GM19043 (cell line): ENCODE results near the gene P2RX2.

Experiments
- ATAC-seq: cut with Tn5 transposase; IDR thresholded peaks from one replicate; pipeline ENCODE4 v1.9.1; 2021; ENCODE audit warnings: low read depth; ENCODE audit not compliant: unreplicated experiment

P2RX2 gene

GRCh38 chr12:132617135-132617701 is 1.4 kb upstream of the P2RX2 start:
- no peak for ATAC-seq

- no peak for ATAC-seq
These were observed 524 bp upstream of the P2RX2 start for GRCh38 chr12:132617822-132618682.

- no peak for ATAC-seq
These were observed 452 bp downstream of the P2RX2 start for GRCh38 chr12:132619071-132619385.

GRCh38 chr12:132619386-132620112 is 973 bp downstream of the P2RX2 start:
- no peak for ATAC-seq

GRCh38 chr12:132620113-132620898 is 1.7 kb downstream of the P2RX2 start:
- no peak for ATAC-seq

GRCh38 chr12:132620899-132621656 is 2.5 kb downstream of the P2RX2 start:
- ATAC-seq = no peak

GRCh38 chr12:132621657-132622435 is 3.3 kb downstream of the P2RX2 start:
- no peak for ATAC-seq

GRCh38 chr12:132622437-132623071 is 4.0 kb downstream of the P2RX2 start:
- ATAC-seq = no peak

GRCh38 chr12:132623072-132623869 is 4.7 kb downstream of the P2RX2 start:
- ATAC-seq = no peak

- ATAC-seq = no peak
These were observed 5.7 kb downstream of the P2RX2 start for GRCh38 chr12:132624186-132624855.

GRCh38 chr12:132624910-132625630 is 6.5 kb downstream of the P2RX2 start:
- ATAC-seq = no peak

- no peak for ATAC-seq
These were observed 7.3 kb downstream of the P2RX2 start for GRCh38 chr12:132625731-132626430.

GRCh38 chr12:132629330-132629729 is 10.8 kb downstream of the P2RX2 start:
- ATAC-seq = no peak

GRCh38 chr12:132630672-132631071 is 12.1 kb downstream of the P2RX2 start:
- no peak for ATAC-seq

- no peak for ATAC-seq
These were observed 13.1 kb downstream of the P2RX2 start for GRCh38 chr12:132631666-132632065.

GRCh38 chr12:132632521-132633228 is 14.1 kb downstream of the P2RX2 start:
- no peak for ATAC-seq
